Measurements from ENCODE around the gene SHOX.

DNA sequence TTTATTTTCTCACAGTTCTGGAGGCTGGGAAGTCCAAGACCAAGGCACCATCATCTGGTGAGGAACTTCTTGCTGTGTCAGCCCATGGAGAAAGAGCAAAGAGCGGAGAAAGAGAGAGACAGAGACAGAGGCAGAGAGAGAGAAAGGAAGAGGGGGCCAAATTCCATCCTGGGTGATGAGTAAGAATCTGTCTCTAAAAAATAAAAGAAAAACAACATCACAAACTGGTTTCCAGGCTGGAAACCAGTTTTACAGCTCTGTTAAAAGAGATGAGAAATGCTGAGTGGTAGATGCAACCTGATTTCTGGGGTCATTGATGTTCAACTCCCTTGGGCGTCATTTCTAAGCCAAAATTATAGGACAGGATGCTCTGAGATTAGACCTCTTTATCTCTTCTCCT is 72.9 kb downstream of the SHOX start:
- TF ChIP-seq, protein P1, sequence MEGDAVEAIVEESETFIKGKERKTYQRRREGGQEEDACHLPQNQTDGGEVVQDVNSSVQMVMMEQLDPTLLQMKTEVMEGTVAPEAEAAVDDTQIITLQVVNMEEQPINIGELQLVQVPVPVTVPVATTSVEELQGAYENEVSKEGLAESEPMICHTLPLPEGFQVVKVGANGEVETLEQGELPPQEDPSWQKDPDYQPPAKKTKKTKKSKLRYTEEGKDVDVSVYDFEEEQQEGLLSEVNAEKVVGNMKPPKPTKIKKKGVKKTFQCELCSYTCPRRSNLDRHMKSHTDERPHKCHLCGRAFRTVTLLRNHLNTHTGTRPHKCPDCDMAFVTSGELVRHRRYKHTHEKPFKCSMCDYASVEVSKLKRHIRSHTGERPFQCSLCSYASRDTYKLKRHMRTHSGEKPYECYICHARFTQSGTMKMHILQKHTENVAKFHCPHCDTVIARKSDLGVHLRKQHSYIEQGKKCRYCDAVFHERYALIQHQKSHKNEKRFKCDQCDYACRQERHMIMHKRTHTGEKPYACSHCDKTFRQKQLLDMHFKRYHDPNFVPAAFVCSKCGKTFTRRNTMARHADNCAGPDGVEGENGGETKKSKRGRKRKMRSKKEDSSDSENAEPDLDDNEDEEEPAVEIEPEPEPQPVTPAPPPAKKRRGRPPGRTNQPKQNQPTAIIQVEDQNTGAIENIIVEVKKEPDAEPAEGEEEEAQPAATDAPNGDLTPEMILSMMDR (IDR thresholded peaks at IDR 0.05 in 2 of 3, conservative IDR thresholded peaks at IDR 0.05 in 1 of 3; ENCODE audit: control insufficient read depth in 2 of 3, extremely low read depth in 1 of 3, insufficient read depth in 1 of 3, low read depth in 3 of 3, low read length in 3 of 3) = no peak
- TF ChIP-seq MAX (IDR thresholded peaks at IDR 0.05; ENCODE audit: low read depth, low read length) = no peak
- TF ChIP-seq TCF12 (IDR thresholded peaks at IDR 0.05; ENCODE audit: low read depth, low read length) = no peak
- no peak for TF ChIP-seq USF1 (IDR thresholded peaks at IDR 0.05; ENCODE audit: borderline replicate concordance, extremely low read length, insufficient read depth, low read depth, low read length)
- TF ChIP-seq SP1 (IDR thresholded peaks at IDR 0.05; ENCODE audit: low read depth, low read length) = no peak

All from GM12878 (cell line).